OCI-LY1 (cell line): Measurements from ENCODE around the gene AGPS.

ENCODE experiments used
- CTCF ChIP-seq: fragments of 200-600 bp; sonication (generic), shearing (Covaris generic); IDR thresholded peaks from 2 replicates; pipeline ENCODE4 v1.5.1; 2017; ENCODE audit warnings: mild to moderate bottlenecking, antibody characterized with exemption, low read length, moderate library complexity, mixed read lengths
- EZH2 ChIP-seq: fragments of 200-600 bp; sonication (generic), shearing (Covaris generic); IDR thresholded peaks from 2 replicates; pipeline ENCODE4 v1.8.0; 2017; ENCODE audit warnings: borderline replicate concordance, mixed run types, mild to moderate bottlenecking, antibody characterized with exemption, low read length, moderate library complexity, mixed read lengths

GRCh38 chr2:177506505-177506904 lies 113.9 kb downstream of the AGPS start:
- TF ChIP-seq CTCF: no peak
- TF ChIP-seq EZH2: no peak
